GM18907 (cell line): Measurements from ENCODE around the gene TBC1D20.
A peak's percentile ranks its signal among the peaks of the same experiment; 100 is the strongest.
"Not testable (repeated sequence)": the region's sequence is repeated elsewhere in the genome, so short reads cannot be mapped to it uniquely, and the experiment has no call there.

ENCODE experiments used
- ATAC-seq: cut with Tn5 transposase; IDR thresholded peaks from one replicate; pipeline ENCODE4 v1.9.1; 2021; ENCODE audit warnings: mild to moderate bottlenecking, moderate library complexity; ENCODE audit not compliant: unreplicated experiment

The TBC1D20 gene

GRCh38 chr20:476561-477249 lies 14.4 kb upstream of the TBC1D20 start:
- ATAC-seq, result not testable (repeated sequence)

GRCh38 chr20:475463-476357 lies 13.4 kb upstream of the TBC1D20 start:
- ATAC-seq, result no peak

GRCh38 chr20:474581-474980 lies 12.2 kb upstream of the TBC1D20 start:
- no peak for ATAC-seq

GRCh38 chr20:472889-473292 lies 10.6 kb upstream of the TBC1D20 start:
- no peak for ATAC-seq

- no peak for ATAC-seq
Measured at GRCh38 chr20:472137-472846, 10.0 kb upstream of the TBC1D20 start.

- ATAC-seq, result no peak
Measured at GRCh38 chr20:469746-470490, 7.6 kb upstream of the TBC1D20 start.

GRCh38 chr20:467755-468154 lies 5.4 kb upstream of the TBC1D20 start:
- ATAC-seq, result no peak

GRCh38 chr20:461254-462198 lies 807 bp downstream of the TBC1D20 start:
- peak; percentile 37 for ATAC-seq

GRCh38 chr20:460707-461106 lies 1.6 kb downstream of the TBC1D20 start:
- ATAC-seq, result no peak

- ATAC-seq, result no peak
Measured at GRCh38 chr20:460180-460579, 2.2 kb downstream of the TBC1D20 start.

- no peak for ATAC-seq
Measured at GRCh38 chr20:458776-459175, 3.6 kb downstream of the TBC1D20 start.

- ATAC-seq, result no peak
Measured at GRCh38 chr20:454951-455350, 7.4 kb downstream of the TBC1D20 start.

- not testable (repeated sequence) for ATAC-seq
Measured at GRCh38 chr20:452021-452420, 10.3 kb downstream of the TBC1D20 start.

- no peak for ATAC-seq
Measured at GRCh38 chr20:445514-446336, 16.6 kb downstream of the TBC1D20 start.

- no peak for ATAC-seq
Measured at GRCh38 chr20:444862-445426, 17.4 kb downstream of the TBC1D20 start.

- no peak for ATAC-seq
Measured at GRCh38 chr20:444117-444516, 18.2 kb downstream of the TBC1D20 start.

- no peak for ATAC-seq
Measured at GRCh38 chr20:443223-443775, 19.0 kb downstream of the TBC1D20 start.

GRCh38 chr20:440636-441035 lies 21.7 kb downstream of the TBC1D20 start:
- no peak for ATAC-seq
